Measurements from ENCODE around the gene SLIT3.

DNA sequence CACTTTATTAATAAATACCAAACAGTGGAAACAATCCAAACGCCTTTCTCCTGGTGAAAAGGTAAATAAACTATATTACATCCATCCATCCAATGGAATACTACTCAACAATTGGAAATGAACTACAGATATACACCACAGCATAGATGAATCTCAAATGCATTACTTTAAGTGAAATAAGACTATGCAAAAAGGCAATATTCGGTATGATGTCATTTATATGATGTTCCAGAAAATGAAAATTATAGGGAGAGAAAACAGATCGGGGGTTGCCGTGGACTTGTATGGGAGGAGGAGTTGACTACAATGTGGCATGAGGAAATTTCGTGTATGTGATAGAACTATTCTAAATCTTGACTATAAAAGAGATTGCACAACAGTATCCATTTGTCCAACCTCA is 27.5 kb upstream of the SLIT3 start:
- no peak for TF ChIP-seq FOXM1 (IDR thresholded peaks at IDR 0.05; ENCODE audit: borderline replicate concordance)
- no peak for TF ChIP-seq FOXK2 (IDR thresholded peaks at IDR 0.05)
